Measurements from ENCODE around the gene GHRHR. TPM values are rescaled to one million over a fixed set of nuclear protein-coding genes. Genes with fewer than 3 reads are reported as not detected.
A peak's percentile ranks its signal among the peaks of the same experiment; 100 is the strongest.

The GHRHR gene
- total RNA-seq, 2 experiments from 2014 or later: not detected

GRCh38 chr7:30979027-30979426, 15.3 kb downstream of the GHRHR start:
- Mint-ChIP-seq H3K4me3 (no peak overlapping the region), H3K27me3 (peaks cover 19% of the 10 kb centered on the region), H3K27ac (no peak overlapping the region), H3K9me3 (ENCODE audit: low read depth) (no peaks in the 10 kb centered on the region), H3K4me1 (peaks cover 6% of the 10 kb centered on the region), H3K36me3 (ENCODE audit: low read depth) (no peaks in the 10 kb centered on the region)
- POLR2A ChIA-PET: no interaction called here
- intact Hi-C loops (cut with DNase I, micrococcal nuclease): loop anchor here in 1 of 2 experiments (10.0 kb wide), 1 partner anchor 274 kb away; no protein-coding TSS in a partner anchor
- ATAC-seq (no peak), DNase-seq (no peak)
- CTCF ChIA-PET: interaction anchor here (0.7 to 1.6 kb wide), 2 partner anchors 23 to 143 kb away, joined by 3 to 9 read pairs; no protein-coding TSS in a partner anchor

GRCh38 chr7:30980194-30980593, 16.4 kb downstream of the GHRHR start:
- POLR2A ChIA-PET: no interaction called here
- no peaks in the 10 kb centered on the region for H3K9me3 Mint-ChIP-seq (ENCODE audit: low read depth)
- CTCF ChIA-PET: interaction anchor here (0.8 to 7.5 kb wide), 2 partner anchors 57 to 143 kb away, joined by 3 to 261 read pairs; no protein-coding TSS in a partner anchor
- ATAC-seq (no peak), DNase-seq (no peak)
- no peaks in the 10 kb centered on the region for H3K36me3 Mint-ChIP-seq (ENCODE audit: low read depth)
- intact Hi-C loops (cut with DNase I, micrococcal nuclease): loop anchor here in 1 of 2 experiments (10.0 kb wide), 2 partner anchors 505 to 755 kb away; no protein-coding TSS in a partner anchor
- H3K4me3 Mint-ChIP-seq: no peak overlapping the region
- H3K4me1 Mint-ChIP-seq: peaks cover 4% of the 10 kb centered on the region
- no peak overlapping the region for H3K27ac Mint-ChIP-seq
- H3K27me3 Mint-ChIP-seq: peaks cover 22% of the 10 kb centered on the region

GRCh38 chr7:30980751-30981150, 17.0 kb downstream of the GHRHR start:
- intact Hi-C loops (cut with DNase I, micrococcal nuclease): loop anchor here in 1 of 2 experiments (10.0 kb wide), 2 partner anchors 504 to 754 kb away; no protein-coding TSS in a partner anchor
- DNase-seq (no peak), ATAC-seq (no peak)
- Mint-ChIP-seq H3K27ac (no peak overlapping the region), H3K36me3 (ENCODE audit: low read depth) (no peaks in the 10 kb centered on the region), H3K27me3 (peaks cover 25% of the 10 kb centered on the region), H3K4me3 (no peak overlapping the region), H3K9me3 (ENCODE audit: low read depth) (no peaks in the 10 kb centered on the region), H3K4me1 (peaks cover 4% of the 10 kb centered on the region)
- CTCF ChIA-PET: interaction anchor here (0.8 to 7.5 kb wide), 3 partner anchors 57 to 153 kb away, joined by 3 to 261 read pairs (median 41); no protein-coding TSS in a partner anchor
- POLR2A ChIA-PET: no interaction called here

GRCh38 chr7:30983042-30983913, 19.5 kb downstream of the GHRHR start:
- H3K27me3 Mint-ChIP-seq: peaks cover 33% of the 10 kb centered on the region
- no peak overlapping the region for H3K27ac Mint-ChIP-seq
- intact Hi-C loops (cut with DNase I, micrococcal nuclease): loop anchor here (1.0 to 10.0 kb wide), 4 partner anchors 139 to 752 kb away; no protein-coding TSS in a partner anchor
- ATAC-seq (peak; percentile 94), DNase-seq (peak; percentile 88)
- ChIA-PET POLR2A (interaction anchor here (0.6 kb wide), 1 partner anchor 11 kb away, joined by 3 read pairs; no protein-coding TSS in a partner anchor), CTCF (interaction anchor here (0.6 to 7.5 kb wide), 27 partner anchors 10 to 1410 kb away, joined by 3 to 261 read pairs (median 4); no protein-coding TSS in a partner anchor)
- H3K9me3 Mint-ChIP-seq (ENCODE audit: low read depth): no peaks in the 10 kb centered on the region
- no peaks in the 10 kb centered on the region for H3K36me3 Mint-ChIP-seq (ENCODE audit: low read depth)
- peak overlapping the region; percentile 9 for H3K4me3 Mint-ChIP-seq
- peaks cover 4% of the 10 kb centered on the region for H3K4me1 Mint-ChIP-seq

GRCh38 chr7:30983914-30984247, 20.1 kb downstream of the GHRHR start:
- POLR2A ChIA-PET: no interaction called here
- H3K27me3 Mint-ChIP-seq: peaks cover 33% of the 10 kb centered on the region
- H3K9me3 Mint-ChIP-seq (ENCODE audit: low read depth): no peaks in the 10 kb centered on the region
- no peaks in the 10 kb centered on the region for H3K36me3 Mint-ChIP-seq (ENCODE audit: low read depth)
- CTCF ChIA-PET: interaction anchor here (0.6 to 7.5 kb wide), 24 partner anchors 10 to 1410 kb away, joined by 3 to 261 read pairs (median 4); no protein-coding TSS in a partner anchor
- H3K4me3 Mint-ChIP-seq: peak overlapping the region; percentile 9
- no peak overlapping the region for H3K27ac Mint-ChIP-seq
- no peak for ATAC-seq
- H3K4me1 Mint-ChIP-seq: peaks cover 4% of the 10 kb centered on the region
- no peak for DNase-seq
- intact Hi-C loops (cut with DNase I, micrococcal nuclease): loop anchor here (1.0 to 10.0 kb wide), 4 partner anchors 138 to 751 kb away; no protein-coding TSS in a partner anchor

GRCh38 chr7:30984359-30985107, 20.8 kb downstream of the GHRHR start:
- Mint-ChIP-seq H3K9me3 (ENCODE audit: low read depth) (no peaks in the 10 kb centered on the region), H3K4me1 (peaks cover 4% of the 10 kb centered on the region), H3K4me3 (no peak overlapping the region), H3K27me3 (peaks cover 33% of the 10 kb centered on the region), H3K27ac (no peak overlapping the region), H3K36me3 (ENCODE audit: low read depth) (no peaks in the 10 kb centered on the region)
- intact Hi-C loops (cut with DNase I, micrococcal nuclease): loop anchor here in 1 of 2 experiments (10.0 kb wide), 2 partner anchors 500 to 750 kb away; no protein-coding TSS in a partner anchor
- ATAC-seq (peak; percentile 23), DNase-seq (no peak)
- CTCF ChIA-PET: interaction anchor here (0.7 to 7.5 kb wide), 13 partner anchors 10 to 660 kb away, joined by 3 to 261 read pairs (median 4); no protein-coding TSS in a partner anchor
- POLR2A ChIA-PET: interaction anchor here (0.6 kb wide), 1 partner anchor 112 kb away, joined by 3 read pairs; no protein-coding TSS in a partner anchor

GRCh38 chr7:30985756-30986155, 22.0 kb downstream of the GHRHR start:
- CTCF ChIA-PET: interaction anchor here (0.6 to 7.5 kb wide), 7 partner anchors 10 to 148 kb away, joined by 3 to 261 read pairs (median 4); no protein-coding TSS in a partner anchor
- DNase-seq (no peak), ATAC-seq (no peak)
- peaks cover 4% of the 10 kb centered on the region for H3K4me1 Mint-ChIP-seq
- no peak overlapping the region for H3K27ac Mint-ChIP-seq
- H3K9me3 Mint-ChIP-seq (ENCODE audit: low read depth): no peaks in the 10 kb centered on the region
- intact Hi-C loops (cut with DNase I, micrococcal nuclease): loop anchor here in 1 of 2 experiments (10.0 kb wide), 2 partner anchors 499 to 749 kb away; no protein-coding TSS in a partner anchor
- no peak overlapping the region for H3K4me3 Mint-ChIP-seq
- peaks cover 30% of the 10 kb centered on the region for H3K27me3 Mint-ChIP-seq
- no peaks in the 10 kb centered on the region for H3K36me3 Mint-ChIP-seq (ENCODE audit: low read depth)
- POLR2A ChIA-PET: no interaction called here

GRCh38 chr7:30986331-30986730, 22.6 kb downstream of the GHRHR start:
- intact Hi-C loops (cut with DNase I, micrococcal nuclease): loop anchor here in 1 of 2 experiments (10.0 kb wide), 2 partner anchors 498 to 748 kb away; no protein-coding TSS in a partner anchor
- ChIA-PET CTCF (interaction anchor here (0.6 to 7.5 kb wide), 6 partner anchors 11 to 148 kb away, joined by 3 to 261 read pairs (median 4); no protein-coding TSS in a partner anchor), POLR2A (no interaction called here)
- Mint-ChIP-seq H3K4me1 (peaks cover 4% of the 10 kb centered on the region), H3K27ac (no peak overlapping the region), H3K4me3 (no peak overlapping the region), H3K27me3 (peaks cover 30% of the 10 kb centered on the region), H3K9me3 (ENCODE audit: low read depth) (no peaks in the 10 kb centered on the region), H3K36me3 (ENCODE audit: low read depth) (no peaks in the 10 kb centered on the region)
- no peak for DNase-seq
- ATAC-seq: no peak

GRCh38 chr7:30986738-30987137, 23.0 kb downstream of the GHRHR start:
- intact Hi-C loops (cut with DNase I, micrococcal nuclease): loop anchor here in 1 of 2 experiments (10.0 kb wide), 2 partner anchors 498 to 748 kb away; no protein-coding TSS in a partner anchor
- Mint-ChIP-seq H3K4me1 (peaks cover 4% of the 10 kb centered on the region), H3K4me3 (no peak overlapping the region), H3K9me3 (ENCODE audit: low read depth) (no peaks in the 10 kb centered on the region), H3K27ac (no peak overlapping the region), H3K36me3 (ENCODE audit: low read depth) (no peaks in the 10 kb centered on the region), H3K27me3 (peaks cover 30% of the 10 kb centered on the region)
- ATAC-seq (no peak), DNase-seq (no peak)
- ChIA-PET CTCF (interaction anchor here (0.5 to 7.5 kb wide), 4 partner anchors 124 to 147 kb away, joined by 3 to 261 read pairs (median 22); no protein-coding TSS in a partner anchor), POLR2A (no interaction called here)

- H3K9me3 Mint-ChIP-seq (ENCODE audit: low read depth): no peaks in the 10 kb centered on the region
- POLR2A ChIA-PET: no interaction called here
- CTCF ChIA-PET: interaction anchor here (0.5 to 7.5 kb wide), 2 partner anchors 123 to 136 kb away, joined by 3 to 261 read pairs; no protein-coding TSS in a partner anchor
- no peak overlapping the region for H3K27ac Mint-ChIP-seq
- peaks cover 30% of the 10 kb centered on the region for H3K27me3 Mint-ChIP-seq
- no peak overlapping the region for H3K4me3 Mint-ChIP-seq
- DNase-seq: no peak
- peaks cover 4% of the 10 kb centered on the region for H3K4me1 Mint-ChIP-seq
- intact Hi-C loops (cut with DNase I, micrococcal nuclease): loop anchor here in 1 of 2 experiments (10.0 kb wide), 2 partner anchors 498 to 748 kb away; no protein-coding TSS in a partner anchor
- H3K36me3 Mint-ChIP-seq (ENCODE audit: low read depth): no peaks in the 10 kb centered on the region
- ATAC-seq: no peak
Observed at GRCh38 chr7:30987178-30987577, 23.4 kb downstream of the GHRHR start.

All from activated CD4-positive, alpha-beta T cell treated with anti-CD3 and anti-CD28 coated beads for 36 hours (primary cell).